ENCODE results near the gene GAK. TPM values are rescaled to one million over a fixed set of nuclear protein-coding genes. Genes with fewer than 3 reads are reported as not detected.
A peak's percentile ranks its signal among the peaks of the same experiment; 100 is the strongest.

GAK gene
- total and polyA plus RNA-seq, 2 of the 13 experiments (the other 11 are each of a cell fraction or from before 2014, with no cell fraction given) = 17.5 to 44.3 TPM

DNA sequence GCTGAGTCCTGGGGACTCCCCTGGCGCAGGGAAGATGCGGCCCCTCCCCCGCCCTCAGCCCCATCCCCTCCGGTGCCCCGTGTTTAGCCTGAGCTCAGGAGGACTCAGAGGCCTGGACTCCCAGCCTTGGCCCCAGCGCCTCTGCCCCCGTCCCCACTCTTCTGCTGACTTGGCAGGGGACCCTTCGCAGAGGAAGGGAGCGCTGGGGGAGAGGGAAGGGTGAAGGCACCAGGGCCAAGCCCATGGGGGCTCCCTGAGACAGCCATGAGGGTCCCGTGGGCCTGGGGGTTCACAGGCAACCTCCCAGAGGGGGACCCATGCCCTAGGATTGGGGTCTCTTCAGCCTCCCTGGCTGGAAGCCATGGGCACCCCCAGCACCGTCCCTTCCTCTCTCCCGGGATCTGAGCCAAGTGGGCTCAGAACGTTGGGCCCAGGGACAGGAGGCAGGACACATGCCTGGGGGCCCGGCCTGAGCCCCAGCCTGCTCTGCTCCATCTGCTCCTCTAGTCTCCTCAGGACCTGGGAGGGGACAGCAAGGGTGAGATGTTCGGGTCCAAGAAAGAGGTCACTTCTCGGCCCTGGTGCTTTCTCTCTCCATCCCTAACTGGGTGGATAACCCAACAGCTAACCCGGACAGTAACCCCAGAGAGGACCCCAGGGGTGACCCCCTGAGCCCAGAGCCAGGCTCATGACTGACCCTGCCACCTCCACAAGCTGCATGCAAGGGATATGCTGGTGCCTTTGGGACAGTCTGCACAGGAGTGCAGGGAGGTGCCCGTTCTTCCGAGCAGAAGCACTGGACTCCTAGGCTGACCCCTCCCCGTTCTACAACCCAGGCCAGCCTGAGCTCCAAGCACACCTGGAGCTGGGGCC, 104.7 kb downstream of the GAK start:
- ChIA-PET CTCF (ENCODE audit: low intra/inter-chr PET ratio, low total read pairs) (no interaction called here), POLR2A (interaction anchor here (1.1 to 1.3 kb wide), 2 partner anchors 13 to 45 kb away, joined by 4 read pairs; no protein-coding TSS in a partner anchor)
- no peaks in the 10 kb centered on the region for H3K9me3 ChIP-seq (ENCODE audit: low read length)
- TF ChIP-seq PCBP1 (IDR thresholded peaks at IDR 0.05; ENCODE audit: borderline replicate concordance, low read depth, low read length) = 0 out of 2 replicates have a peak, but pooled peaks have one; percentile 35
- no peak for TF ChIP-seq ZHX2 (IDR thresholded peaks at IDR 0.05; ENCODE audit: low read depth)
- TF ChIP-seq ZHX2 (CRISPR knock-in tag; IDR thresholded peaks at IDR 0.05; ENCODE audit: borderline replicate concordance) = no peak
- H3K27ac ChIP-seq (ENCODE audit: extremely low read length, insufficient read depth, low read length) = no peak overlapping the region
- H3K9ac ChIP-seq (ENCODE audit: insufficient read depth, low read depth, low read length) = no peak overlapping the region
- peaks cover 10% of the 10 kb centered on the region; the same call in 1 of the 2 replicates for H4K20me1 ChIP-seq (ENCODE audit: insufficient read depth, low read length)
- no CpG with 5 or more reads among the region's 20 CpGs for WGBS (ENCODE audit: low lambda C conversion rate)
- intact Hi-C loops (cut with micrococcal nuclease; ENCODE audit: unreplicated experiment) = no loop called here
- no peak for DNase-seq (ENCODE audit: low spot score)
- H3K36me3 ChIP-seq (replicated peaks in 1 of 2; ENCODE audit: control insufficient read depth in 1 of 2, insufficient read depth in 2 of 2, low read length in 2 of 2) = no peaks in the 10 kb centered on the region
- H3K79me2 ChIP-seq (ENCODE audit: insufficient read depth, low read length) = no peaks in the 10 kb centered on the region
- no TSS peak for BruUV-seq (replicated peaks)
- H2AFZ ChIP-seq (ENCODE audit: low read length) = no peak overlapping the region
- in situ Hi-C loops (cut with HindIII; ENCODE audit: extremely low pct_ligation_motif_present, low pct_unique_long_range_greater_than_20kb) = no loop called here
- ATAC-seq = peak; percentile 17
- H3K27me3 ChIP-seq (ENCODE audit: control insufficient read depth in 1 of 2, insufficient read depth in 2 of 2, low read length in 2 of 2) = peaks cover 20 to 83% of the 10 kb centered on the region in 2 experiments
- H3K4me2 ChIP-seq (ENCODE audit: low read depth, low read length) = no peak overlapping the region
- no peak overlapping the region; a peak in 1 of 6 replicates for H3K4me3 ChIP-seq (replicated peaks in 1 of 3; ENCODE audit: insufficient read depth in 1 of 3, low read depth in 2 of 3, low read length in 3 of 3)
- peaks cover 11% of the 10 kb centered on the region; the same call in 1 of the 2 replicates for H3K4me1 ChIP-seq (ENCODE audit: insufficient read depth, low read length)
- no peak for FAIRE-seq
